Measurements from ENCODE around the gene OR2W3. TPM values are rescaled to one million over a fixed set of nuclear protein-coding genes. Genes with fewer than 3 reads are reported as not detected.

OR2W3 gene
- 0.32 to 0.63 TPM (median 0.55 TPM) in 3 replicates for total RNA-seq

- Mint-ChIP-seq H3K9me3 (peaks cover 22% of the 10 kb centered on the region), H3K27ac (no peak within 1 kb of the TSS), H3K36me3 (no peaks in the 10 kb centered on the region), H3K4me3 (no peak within 1 kb of the TSS), H3K4me1 (no peaks in the 10 kb centered on the region), H3K27me3 (ENCODE audit: low read depth) (no peaks in the 10 kb centered on the region)
- TF ChIP-seq, protein P1, sequence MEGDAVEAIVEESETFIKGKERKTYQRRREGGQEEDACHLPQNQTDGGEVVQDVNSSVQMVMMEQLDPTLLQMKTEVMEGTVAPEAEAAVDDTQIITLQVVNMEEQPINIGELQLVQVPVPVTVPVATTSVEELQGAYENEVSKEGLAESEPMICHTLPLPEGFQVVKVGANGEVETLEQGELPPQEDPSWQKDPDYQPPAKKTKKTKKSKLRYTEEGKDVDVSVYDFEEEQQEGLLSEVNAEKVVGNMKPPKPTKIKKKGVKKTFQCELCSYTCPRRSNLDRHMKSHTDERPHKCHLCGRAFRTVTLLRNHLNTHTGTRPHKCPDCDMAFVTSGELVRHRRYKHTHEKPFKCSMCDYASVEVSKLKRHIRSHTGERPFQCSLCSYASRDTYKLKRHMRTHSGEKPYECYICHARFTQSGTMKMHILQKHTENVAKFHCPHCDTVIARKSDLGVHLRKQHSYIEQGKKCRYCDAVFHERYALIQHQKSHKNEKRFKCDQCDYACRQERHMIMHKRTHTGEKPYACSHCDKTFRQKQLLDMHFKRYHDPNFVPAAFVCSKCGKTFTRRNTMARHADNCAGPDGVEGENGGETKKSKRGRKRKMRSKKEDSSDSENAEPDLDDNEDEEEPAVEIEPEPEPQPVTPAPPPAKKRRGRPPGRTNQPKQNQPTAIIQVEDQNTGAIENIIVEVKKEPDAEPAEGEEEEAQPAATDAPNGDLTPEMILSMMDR (IDR thresholded peaks at IDR 0.05; ENCODE audit: unreplicated experiment), result no peak
- DNase-seq (ENCODE audit: low spot score in 2 of 2, unreplicated experiment in 2 of 2), result no peak
Observed at GRCh38 chr1:247895163-247895637, at the start of gene OR2W3. Gene OR2W3 (plus strand): TSS chr1:247895587. CDS start chr1:247895587, 0 bp downstream.

DNA sequence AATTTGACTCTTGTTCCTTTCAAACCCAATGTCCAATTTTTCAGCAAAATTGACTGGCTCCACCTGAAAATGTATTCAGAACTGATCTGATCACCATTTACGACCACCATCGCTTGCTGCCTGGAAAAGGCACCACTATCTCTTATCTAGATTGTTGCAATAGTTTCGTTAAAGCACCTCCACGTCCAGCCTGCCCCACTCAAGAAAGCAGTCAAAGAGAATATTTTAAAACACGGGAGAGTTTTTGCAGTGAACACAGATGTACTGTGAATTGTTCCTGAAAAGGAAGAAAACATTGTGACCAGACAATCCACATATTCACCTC, 49.7 kb upstream of the OR2W3 start:
- Mint-ChIP-seq H3K27ac (no peak overlapping the region), H3K4me1 (no peaks in the 10 kb centered on the region), H3K9me3 (peaks cover 13% of the 10 kb centered on the region), H3K4me3 (no peak overlapping the region), H3K27me3 (ENCODE audit: low read depth) (no peaks in the 10 kb centered on the region), H3K36me3 (no peaks in the 10 kb centered on the region)
- no peak for DNase-seq (ENCODE audit: low spot score in 2 of 2, unreplicated experiment in 2 of 2)
- TF ChIP-seq, protein P1 (IDR thresholded peaks at IDR 0.05; ENCODE audit: unreplicated experiment), result no peak

- Mint-ChIP-seq H3K4me3 (no peak overlapping the region), H3K27me3 (ENCODE audit: low read depth) (no peaks in the 10 kb centered on the region), H3K9me3 (peaks cover 11% of the 10 kb centered on the region), H3K27ac (no peak overlapping the region), H3K36me3 (no peaks in the 10 kb centered on the region), H3K4me1 (no peaks in the 10 kb centered on the region)
- DNase-seq (ENCODE audit: low spot score in 2 of 2, unreplicated experiment in 2 of 2), result no peak
- TF ChIP-seq, protein P1 (IDR thresholded peaks at IDR 0.05; ENCODE audit: unreplicated experiment), result no peak
Observed at GRCh38 chr1:247848346-247848745, 47.0 kb upstream of the OR2W3 start.

DNA sequence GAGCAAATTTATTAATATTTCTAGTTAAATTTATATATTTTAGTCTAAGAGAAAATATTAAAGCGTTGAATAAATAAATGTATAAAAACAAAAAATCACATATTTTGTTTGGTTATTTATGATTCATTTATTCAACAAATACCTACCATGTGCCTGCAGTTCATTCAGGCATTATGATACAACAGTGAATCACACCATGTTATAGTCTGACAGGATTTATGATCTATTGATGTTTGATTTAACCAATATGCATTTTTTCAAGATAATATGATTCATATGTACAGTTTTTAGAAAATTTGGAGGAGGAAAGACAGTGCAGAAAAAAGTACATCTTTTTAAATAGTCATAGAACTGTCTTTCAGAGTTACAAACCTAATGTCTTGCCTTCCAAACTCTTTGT, 45.8 kb upstream of the OR2W3 start:
- H3K4me3 Mint-ChIP-seq, result no peak overlapping the region
- no peaks in the 10 kb centered on the region for H3K36me3 Mint-ChIP-seq
- H3K4me1 Mint-ChIP-seq, result no peaks in the 10 kb centered on the region
- no peak for DNase-seq (ENCODE audit: low spot score in 2 of 2, unreplicated experiment in 2 of 2)
- no peak overlapping the region for H3K27ac Mint-ChIP-seq
- H3K9me3 Mint-ChIP-seq, result peaks cover 8% of the 10 kb centered on the region
- H3K27me3 Mint-ChIP-seq (ENCODE audit: low read depth), result no peaks in the 10 kb centered on the region
- TF ChIP-seq, protein P1 (IDR thresholded peaks at IDR 0.05; ENCODE audit: unreplicated experiment), result no peak

DNA sequence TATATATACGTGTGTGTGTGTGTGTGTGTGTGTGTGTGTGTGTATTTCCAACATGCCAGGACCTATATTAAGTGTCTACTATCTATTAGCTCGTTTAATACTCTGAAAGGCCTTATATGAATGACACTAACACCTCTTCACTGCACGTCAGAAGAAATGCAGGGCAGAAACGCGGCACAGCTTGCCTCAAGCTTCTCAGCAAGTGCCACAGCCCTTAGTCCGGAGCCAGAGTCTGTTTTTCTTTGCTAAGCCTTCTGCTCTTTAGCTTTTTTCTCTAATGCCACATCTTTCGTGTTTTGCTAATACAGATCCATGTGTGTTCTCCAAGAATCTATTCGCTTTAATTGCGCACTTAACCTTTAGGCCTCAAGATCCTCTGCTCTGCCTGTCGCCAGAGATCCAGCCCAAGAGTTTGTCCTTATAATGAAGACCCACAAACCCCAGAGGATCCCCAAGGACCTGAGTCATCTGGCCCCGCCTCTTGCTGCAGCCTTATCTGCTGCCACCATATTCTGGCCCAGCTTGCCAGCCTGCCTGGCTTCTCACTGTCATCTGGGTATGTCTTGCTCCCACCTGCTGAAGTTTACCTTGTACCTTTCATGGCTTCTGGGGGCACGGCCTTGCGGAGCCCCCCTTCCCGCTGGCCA, 40.4 kb upstream of the OR2W3 start:
- Mint-ChIP-seq H3K9me3 (peaks cover 8% of the 10 kb centered on the region), H3K4me1 (no peaks in the 10 kb centered on the region), H3K27me3 (ENCODE audit: low read depth) (peaks cover 16% of the 10 kb centered on the region)

More for the DNA sequence above, 40.4 kb upstream of the OR2W3 start:
- TF ChIP-seq, protein P1 (IDR thresholded peaks at IDR 0.05; ENCODE audit: unreplicated experiment), result no peak
- no peak for DNase-seq (ENCODE audit: low spot score in 2 of 2, unreplicated experiment in 2 of 2)
- no peak overlapping the region for H3K27ac Mint-ChIP-seq
- no peaks in the 10 kb centered on the region for H3K36me3 Mint-ChIP-seq
- H3K4me3 Mint-ChIP-seq, result no peak overlapping the region
